Sigmoid colon (tissue), 7 donors: Measurements from ENCODE around the gene SPANXB1. TPM values are rescaled to one million over a fixed set of nuclear protein-coding genes. Genes with fewer than 3 reads are reported as not detected.
"Not testable (repeated sequence)": the region's sequence is repeated elsewhere in the genome, so short reads cannot be mapped to it uniquely, and the experiment has no call there.

Experiments used
- DNase-seq: peaks from one replicate; pipeline ENCODE4 v3.0.0-alpha.2; 2019
- H3K27ac ChIP-seq, 4 donors: fragments of 200-600 bp; sonication (generic); one replicate each; pipeline ENCODE4 v1.5.1; 2016 to 2019; ENCODE audit warnings: mild to moderate bottlenecking in 1 of 4
- H3K27me3 ChIP-seq, 3 donors: fragments of 200-600 bp; sonication (generic); one replicate each; pipeline ENCODE4 v1.5.1; 2019; ENCODE audit warnings: mild to moderate bottlenecking in 1 of 3
- H3K36me3 ChIP-seq, 4 donors: fragments of 200-600 bp; sonication (generic); one replicate each; pipeline ENCODE4 v1.5.1; 2016 to 2019
- H3K4me1 ChIP-seq, 4 donors: fragments of 200-600 bp; sonication (generic); one replicate each; pipeline ENCODE4 v1.5.1; 2017 to 2019
- H3K4me3 ChIP-seq, 4 donors: fragments of 200-600 bp; sonication (generic); one replicate each; pipeline ENCODE4 v1.5.1; 2017 to 2019; ENCODE audit warnings: mild to moderate bottlenecking in 2 of 4, moderate library complexity in 1 of 4
- H3K9me3 ChIP-seq, 4 donors: fragments of 200-600 bp in 3 of 4; sonication (generic) in 3 of 4; one replicate each; pipeline versions ENCODE4 v1.5.1 to v1.6.1; 2013 to 2019
- CTCF ChIP-seq, 4 experiments: fragments of 450-650 bp in 3 of 4; fragments of 200-600 bp in 1 of 4; IDR thresholded peaks; one replicate each; pipeline ENCODE4 v1.5.1; 2016 to 2019; ENCODE audit warnings: antibody characterized with exemption in 4 of 4, mild to moderate bottlenecking in 3 of 4, moderate library complexity in 2 of 4
- EP300 ChIP-seq, 4 donors: sonication (generic); formaldehyde crosslinking; IDR thresholded peaks; one replicate each; pipeline ENCODE4 v1.6.1; 2017; ENCODE audit warnings: antibody characterized with exemption in 4 of 4
- POLR2A ChIP-seq, 2 donors: fragments of 450-650 bp; IDR thresholded peaks; one replicate each; pipeline ENCODE4 v1.6.1; 2016; ENCODE audit warnings: antibody characterized with exemption in 2 of 2, mild to moderate bottlenecking in 2 of 2, moderate library complexity in 2 of 2
- POLR2AphosphoS5 ChIP-seq, 4 donors: sonication (generic); formaldehyde crosslinking; IDR thresholded peaks; one replicate each; pipeline ENCODE4 v1.6.1; 2017; ENCODE audit warnings: antibody characterized with exemption in 4 of 4
- WGBS, 2 donors: extraction: QIAGEN DNeasy Blood & Tissue Kit; methylation state at CpG; one replicate each; pipeline ENCODE4 v1.1.7; 2013; 5-methylcytosine and 5-hydroxymethylcytosine counted together
- intact Hi-C: fragments of 100-400 bp; cut with DNase I; formaldehyde crosslinking; loops from one replicate; pipeline ENCODE4 v1.15.1; 2023
- polyA plus RNA-seq, 3 donors: library from polyadenylated mRNA; stranded (reverse); fragments of 200-250 nt; gene quantifications; one replicate each; pipeline ENCODE4 v1.2.3, GENCODE V29; 2013
- total RNA-seq, 4 donors: library from RNA; depleted of rRNA; stranded (reverse); fragments of >200 nt; gene quantifications; one replicate each; pipeline ENCODE4 v1.1.0, GENCODE V29; 2016
- donor health status: healthy with polysubstance abuse.
- donor health status: Bipolar disorder and iron deficiency.
- donor health status: healthy.

Gene SPANXB1
- total and polyA plus RNA-seq, 7 donors = not detected

DNA sequence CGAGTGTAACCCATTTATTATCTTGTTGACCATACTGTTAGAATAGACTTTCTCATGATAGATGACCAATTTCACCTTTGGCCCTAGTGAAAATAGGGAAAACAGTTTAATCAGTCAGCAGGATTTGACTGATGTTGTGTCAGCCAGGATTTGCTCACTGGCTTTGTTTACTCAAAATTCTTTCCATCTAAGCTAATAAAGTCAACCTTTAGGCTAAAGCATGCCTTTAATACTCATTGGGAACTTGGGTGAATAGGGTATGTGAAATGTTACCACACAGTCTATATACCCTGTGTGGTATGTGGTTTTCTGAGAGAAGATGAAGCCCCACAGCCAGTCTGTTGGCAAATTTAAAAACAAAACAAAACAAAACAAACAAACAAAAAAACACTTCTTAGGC lies 18.7 kb upstream of the SPANXB1 start:
- Histone ChIP-seq H3K4me1 (no peaks in the 10 kb centered on the region), H3K4me3 (no peak overlapping the region), H3K27ac (no peak overlapping the region), H3K9me3 (no peaks in the 10 kb centered on the region), H3K36me3 (no peaks in the 10 kb centered on the region), H3K27me3 (no peaks in the 10 kb centered on the region)
- WGBS, 2 donors = 25 to 47% methylated on average over 1 of the region's 1 CpG
- DNase-seq = no peak
- intact Hi-C loops = no loop called here
- TF ChIP-seq POLR2A (IDR thresholded peaks at IDR 0.05) = no peak
- TF ChIP-seq POLR2AphosphoS5 (IDR thresholded peaks at IDR 0.05) = no peak
- TF ChIP-seq EP300 (IDR thresholded peaks at IDR 0.05) = no peak
- TF ChIP-seq CTCF (IDR thresholded peaks at IDR 0.05) = no peak

GRCh38 chrX:141005243-141005642 lies 2.8 kb downstream of the SPANXB1 start:
- H3K27ac ChIP-seq, DNase-seq, H3K27me3 ChIP-seq, H3K9me3 ChIP-seq, H3K36me3 ChIP-seq, H3K4me3 ChIP-seq, intact Hi-C loops, H3K4me1 ChIP-seq: not testable (repeated sequence)
- 68 to 77% methylated on average over 4 of the region's 6 CpGs for WGBS, 2 donors

- H3K4me1 ChIP-seq, H3K36me3 ChIP-seq, H3K27ac ChIP-seq, H3K9me3 ChIP-seq, intact Hi-C loops, H3K4me3 ChIP-seq, DNase-seq, H3K27me3 ChIP-seq: not testable (repeated sequence)
- WGBS, 2 donors = 89 to 91% methylated on average over 5 to 9 of the region's 14 CpGs
Observed at GRCh38 chrX:141044246-141044645, 41.9 kb downstream of the SPANXB1 start.

- H3K36me3 ChIP-seq, H3K4me1 ChIP-seq, DNase-seq, H3K27ac ChIP-seq, H3K27me3 ChIP-seq, intact Hi-C loops, H3K4me3 ChIP-seq, H3K9me3 ChIP-seq: not testable (repeated sequence)
- 89 to 91% methylated on average over 3 of the region's 3 CpGs for WGBS, 2 donors
Observed at GRCh38 chrX:141049878-141050277, 47.5 kb downstream of the SPANXB1 start.

DNA sequence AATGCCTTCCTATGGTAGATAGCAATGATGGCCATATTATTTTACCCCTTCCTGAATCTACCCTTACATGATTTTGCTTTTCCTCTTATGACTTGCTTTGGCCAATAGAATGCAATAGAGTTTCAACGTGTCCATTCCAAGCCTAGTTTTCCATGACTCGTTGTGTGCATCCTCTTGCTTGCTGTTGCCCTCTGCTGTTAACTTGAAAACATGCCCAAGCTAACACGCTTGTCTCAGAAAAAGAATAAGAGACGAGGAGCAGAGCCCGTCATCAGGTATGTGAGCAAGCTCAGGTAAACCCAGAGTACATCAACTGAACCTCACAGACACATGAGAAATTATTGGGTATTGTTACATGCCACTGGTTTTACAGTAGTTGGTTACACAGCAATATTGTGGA lies 49.7 kb downstream of the SPANXB1 start:
- WGBS, 2 donors = 54 to 63% methylated on average over 5 of the region's 5 CpGs
- H3K27me3 ChIP-seq, intact Hi-C loops, DNase-seq, H3K27ac ChIP-seq, H3K4me1 ChIP-seq, H3K4me3 ChIP-seq, H3K36me3 ChIP-seq, H3K9me3 ChIP-seq: not testable (repeated sequence)

Other genes starting within 250 kb of the SPANXB1 start
- 1 to 10 TPM; 3.0 to 4.4 (median 4.1) TPM for gene LDOC1, start 174.5 kb downstream of the SPANXB1 start, total RNA-seq
- 1 to 10 TPM; 1.2 to 6.4 (median 3.0) TPM for gene LDOC1, start 174.5 kb downstream of the SPANXB1 start, polyA plus RNA-seq
- not detected for gene SPANXC, start 239.9 kb downstream of the SPANXB1 start, total RNA-seq
- gene SPANXC, start 239.9 kb downstream of the SPANXB1 start, polyA plus RNA-seq = not detected